Measurements from ENCODE around the gene UGDH.

DNA sequence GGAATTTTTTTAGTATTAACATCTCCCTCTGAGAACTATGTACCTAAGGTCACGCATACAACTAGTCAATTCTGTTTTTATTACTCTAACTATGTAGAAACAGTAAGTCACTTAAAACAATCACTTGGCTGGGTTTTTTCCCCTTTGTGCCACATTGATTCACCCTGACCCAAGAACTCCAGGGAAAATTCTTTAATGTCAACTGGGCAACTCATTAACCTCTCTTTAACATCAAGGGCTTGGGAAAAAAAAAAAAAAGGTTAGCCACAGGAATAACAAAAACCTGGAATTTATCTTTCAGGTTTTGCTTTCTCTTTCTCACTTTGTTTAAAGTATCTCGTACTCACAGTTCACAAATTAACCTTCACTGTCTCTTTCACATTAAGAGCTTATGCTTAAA is 76.6 kb downstream of the UGDH start:
- TF ChIP-seq, protein P1, sequence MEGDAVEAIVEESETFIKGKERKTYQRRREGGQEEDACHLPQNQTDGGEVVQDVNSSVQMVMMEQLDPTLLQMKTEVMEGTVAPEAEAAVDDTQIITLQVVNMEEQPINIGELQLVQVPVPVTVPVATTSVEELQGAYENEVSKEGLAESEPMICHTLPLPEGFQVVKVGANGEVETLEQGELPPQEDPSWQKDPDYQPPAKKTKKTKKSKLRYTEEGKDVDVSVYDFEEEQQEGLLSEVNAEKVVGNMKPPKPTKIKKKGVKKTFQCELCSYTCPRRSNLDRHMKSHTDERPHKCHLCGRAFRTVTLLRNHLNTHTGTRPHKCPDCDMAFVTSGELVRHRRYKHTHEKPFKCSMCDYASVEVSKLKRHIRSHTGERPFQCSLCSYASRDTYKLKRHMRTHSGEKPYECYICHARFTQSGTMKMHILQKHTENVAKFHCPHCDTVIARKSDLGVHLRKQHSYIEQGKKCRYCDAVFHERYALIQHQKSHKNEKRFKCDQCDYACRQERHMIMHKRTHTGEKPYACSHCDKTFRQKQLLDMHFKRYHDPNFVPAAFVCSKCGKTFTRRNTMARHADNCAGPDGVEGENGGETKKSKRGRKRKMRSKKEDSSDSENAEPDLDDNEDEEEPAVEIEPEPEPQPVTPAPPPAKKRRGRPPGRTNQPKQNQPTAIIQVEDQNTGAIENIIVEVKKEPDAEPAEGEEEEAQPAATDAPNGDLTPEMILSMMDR (conservative IDR thresholded peaks at IDR 0.05; ENCODE audit: low read length): no peak
- no peak for TF ChIP-seq EZH2phosphoT487 (IDR thresholded peaks at IDR 0.05; ENCODE audit: borderline replicate concordance)
